MM.1S (cell line): ENCODE measurements around the gene WDFY4.

Experiments
- DNase-seq: peaks from one replicate; pipeline ENCODE4 v3.0.0-alpha.2; 2015
- H2AFZ ChIP-seq: fragments of 300-600 bp; sonication (generic); 2 replicates; pipeline ENCODE4 v1.6.0; 2016; ENCODE audit warnings: antibody characterized with exemption, low read length
- H3F3A ChIP-seq: fragments of 300-600 bp; sonication (generic); 2 replicates; pipeline ENCODE4 v1.6.1; 2016; ENCODE audit warnings: mild to moderate bottlenecking, antibody characterized with exemption, low read length, moderate library complexity, mixed read lengths; ENCODE audit not compliant: insufficient read depth
- H3K27ac ChIP-seq: fragments of 300-600 bp; sonication (generic); 2 replicates; pipeline ENCODE4 v1.5.1; 2016; ENCODE audit warnings: mild to moderate bottlenecking, low read length
- H3K27me3 ChIP-seq: fragments of 300-600 bp; sonication (generic); replicated peaks from 2 replicates; pipeline ENCODE4 v1.6.0; 2016; ENCODE audit warnings: low read length; ENCODE audit not compliant: insufficient read depth
- H3K36me3 ChIP-seq: fragments of 300-600 bp; sonication (generic); replicated peaks from 2 replicates; pipeline ENCODE4 v1.6.1; 2016; ENCODE audit warnings: mild to moderate bottlenecking, low read length, mixed read lengths; ENCODE audit not compliant: insufficient read depth
- H3K4me1 ChIP-seq: fragments of 300-600 bp; sonication (generic); 2 replicates; pipeline ENCODE4 v1.6.1; 2016; ENCODE audit warnings: low read length, mixed read lengths
- H3K4me2 ChIP-seq: fragments of 300-600 bp; sonication (generic); 2 replicates; pipeline ENCODE4 v1.6.0; 2016; ENCODE audit warnings: low read depth, low read length
- H3K4me3 ChIP-seq: fragments of 300-600 bp; sonication (generic); 2 replicates; pipeline ENCODE4 v1.5.1; 2016; ENCODE audit warnings: low read length, mixed read lengths
- H3K79me2 ChIP-seq: fragments of 300-600 bp; sonication (generic); 2 replicates; pipeline ENCODE4 v1.6.1; 2016; ENCODE audit warnings: mixed run types, low read length, mixed read lengths
- H3K9ac ChIP-seq: fragments of 300-600 bp; sonication (generic); 2 replicates; pipeline ENCODE4 v1.6.1; 2016; ENCODE audit warnings: low read length, mixed read lengths
- H3K9me2 ChIP-seq: fragments of 300-600 bp; sonication (generic); replicated peaks from 2 replicates; pipeline ENCODE4 v1.6.1; 2016; ENCODE audit warnings: mild to moderate bottlenecking, low read length, mixed read lengths; ENCODE audit not compliant: insufficient read depth
- H3K9me3 ChIP-seq: fragments of 300-600 bp; sonication (generic); replicated peaks from 2 replicates; pipeline ENCODE4 v1.6.1; 2016; ENCODE audit warnings: mild to moderate bottlenecking, low read length, mixed read lengths; ENCODE audit not compliant: insufficient read depth
- H4K20me1 ChIP-seq: fragments of 300-600 bp; sonication (generic); 2 replicates; pipeline ENCODE4 v1.6.1; 2016; ENCODE audit warnings: mild to moderate bottlenecking, low read length, moderate library complexity, mixed read lengths; ENCODE audit not compliant: insufficient read depth
- CTCF ChIP-seq: fragments of 300-600 bp; sonication (generic); IDR thresholded peaks from 2 replicates; pipeline ENCODE4 v1.5.1; 2016; ENCODE audit warnings: antibody characterized with exemption, low read length, mixed read lengths
- EZH2 ChIP-seq: fragments of 300-600 bp; sonication (generic); optimal IDR thresholded peaks from 2 replicates; pipeline ENCODE3; 2017; ENCODE audit warnings: low read depth, mild to moderate bottlenecking, antibody characterized with exemption, low read length, mixed read lengths
- EZH2phosphoT487 ChIP-seq: fragments of 300-600 bp; sonication (generic); IDR thresholded peaks from 2 replicates; pipeline ENCODE4 v1.6.1; 2018; ENCODE audit warnings: antibody characterized with exemption, low read length

The WDFY4 gene

GRCh38 chr10:48771234-48771633 lies 86.6 kb downstream of the WDFY4 start:
- no peaks in the 10 kb centered on the region for H3K9me2 ChIP-seq
- H4K20me1 ChIP-seq = no peaks in the 10 kb centered on the region
- TF ChIP-seq EZH2phosphoT487 = no peak
- TF ChIP-seq CTCF = no peak
- no peak for TF ChIP-seq EZH2
- H3K4me2 ChIP-seq = no peak overlapping the region
- H3K79me2 ChIP-seq = no peaks in the 10 kb centered on the region
- no peaks in the 10 kb centered on the region for H3K36me3 ChIP-seq
- no peaks in the 10 kb centered on the region for H3K4me1 ChIP-seq
- no peak overlapping the region for H3K27ac ChIP-seq
- H2AFZ ChIP-seq = no peak overlapping the region
- H3F3A ChIP-seq = no peaks in the 10 kb centered on the region
- H3K9me3 ChIP-seq = no peaks in the 10 kb centered on the region
- no peak for DNase-seq
- H3K27me3 ChIP-seq = no peaks in the 10 kb centered on the region
- H3K4me3 ChIP-seq = no peak overlapping the region
- no peak overlapping the region for H3K9ac ChIP-seq

- Histone ChIP-seq H3K4me2 (no peak overlapping the region), H3K9me2 (no peaks in the 10 kb centered on the region), H3K9ac (no peak overlapping the region), H4K20me1 (no peaks in the 10 kb centered on the region), H2AFZ (no peak overlapping the region), H3K36me3 (no peaks in the 10 kb centered on the region), H3K9me3 (no peaks in the 10 kb centered on the region), H3K27ac (no peak overlapping the region), H3K4me1 (no peaks in the 10 kb centered on the region), H3K4me3 (no peak overlapping the region), H3F3A (no peaks in the 10 kb centered on the region), H3K27me3 (no peaks in the 10 kb centered on the region), H3K79me2 (no peaks in the 10 kb centered on the region)
- TF ChIP-seq EZH2 (no peak), EZH2phosphoT487 (no peak), CTCF (no peak)
- no peak for DNase-seq
Observed at GRCh38 chr10:48772059-48772458, 87.4 kb downstream of the WDFY4 start.

GRCh38 chr10:48773580-48773979 lies 88.9 kb downstream of the WDFY4 start:
- Histone ChIP-seq H3K36me3 (no peaks in the 10 kb centered on the region), H3F3A (no peaks in the 10 kb centered on the region), H3K27me3 (no peaks in the 10 kb centered on the region), H2AFZ (no peak overlapping the region), H4K20me1 (no peaks in the 10 kb centered on the region), H3K9me3 (no peaks in the 10 kb centered on the region), H3K9ac (no peak overlapping the region), H3K9me2 (no peaks in the 10 kb centered on the region), H3K27ac (no peak overlapping the region), H3K79me2 (no peaks in the 10 kb centered on the region), H3K4me2 (no peak overlapping the region), H3K4me3 (no peak overlapping the region), H3K4me1 (no peaks in the 10 kb centered on the region)
- TF ChIP-seq CTCF (no peak), EZH2 (no peak), EZH2phosphoT487 (no peak)
- DNase-seq = no peak
